K562 (cell line): ENCODE measurements around the gene ADARB2. TPM values are rescaled to one million over a fixed set of nuclear protein-coding genes. Genes with fewer than 3 reads are reported as not detected.

Experiments used
- ATAC-seq: fragments of 200-7000 bp; cut with Tn5 transposase; 3 replicates; pipeline ENCODE4 v1.9.1; 2020; ENCODE audit warnings: moderate library complexity
- BruUV-seq: library from RNA; stranded (reverse); fragments of 400-500 nt; replicated peaks from 2 replicates; lab custom pipeline; 2021; lab: Mats Ljungman, UMichigan
- CTCF ChIA-PET: fragments of 300-600 bp; formaldehyde crosslinking; extraction: SDS; loops from one replicate; lab custom pipeline; 2021; ENCODE audit warnings: low intra/inter-chr PET ratio; lab: Yijun Ruan, JAX
- POLR2A ChIA-PET: fragments of 300-600, 350-650 bp; sonication (Branson Sonifier 250); formaldehyde crosslinking; extraction: SDS; loops from one replicate; lab custom pipeline; 2021; ENCODE audit warnings: antibody characterized with exemption, inconsistent platforms; lab: Yijun Ruan, JAX
- DNase-seq, 4 experiments: peaks; one replicate each; pipeline versions ENCODE4 v3.0.0 to v3.0.0-alpha.2; 2011 to 2018; ENCODE audit warnings: low spot score in 3 of 4, mixed read lengths in 3 of 4; ENCODE audit errors: extremely low read depth in 1 of 4
- FAIRE-seq: peaks from 2 replicates; lab custom pipeline; 2011; peaks lifted over from hg19 to GRCh38; lab: Jason Lieb, UNC
- H2AFZ ChIP-seq: 2 replicates; pipeline ENCODE4 v1.6.0; 2011; ENCODE audit warnings: low read depth, low read length, control low read depth, inconsistent platforms
- H3K27ac ChIP-seq: fragments of 200-600 bp; 3 replicates; pipeline ENCODE4 v1.8.0; 2011; ENCODE audit warnings: low read depth, mild to moderate bottlenecking, control low read depth, inconsistent platforms, low read length, moderate library complexity, mixed read lengths; ENCODE audit errors: extremely low read depth
- H3K27me3 ChIP-seq, 2 experiments: fragments of 300-600 bp in 1 of 2; 2 replicates in 1 of 2; 3 replicates in 1 of 2; pipeline versions ENCODE4 v1.6.0 to v1.8.0; 2011; ENCODE audit warnings: inconsistent platforms in 2 of 2, low read length in 2 of 2, mild to moderate bottlenecking in 1 of 2, mixed read lengths in 1 of 2, moderate library complexity in 1 of 2; ENCODE audit not compliant: control insufficient read depth in 2 of 2, insufficient read depth in 2 of 2
- H3K36me3 ChIP-seq: fragments of 300-600 bp; 3 replicates; pipeline ENCODE4 v1.8.0; 2011; ENCODE audit warnings: mild to moderate bottlenecking, low read length, inconsistent platforms; ENCODE audit not compliant: control insufficient read depth, insufficient read depth
- H3K4me1 ChIP-seq, 2 experiments: fragments of 200-600 bp in 1 of 2; replicated peaks in 1 of 2; 2 replicates in 1 of 2; 3 replicates in 1 of 2; pipeline versions ENCODE4 v1.5.1 to v1.8.0; 2011; ENCODE audit warnings: inconsistent platforms in 2 of 2, low read length in 2 of 2, mild to moderate bottlenecking in 1 of 2, mixed read lengths in 1 of 2, moderate library complexity in 1 of 2; ENCODE audit not compliant: control insufficient read depth in 2 of 2, insufficient read depth in 2 of 2
- H3K4me2 ChIP-seq: 2 replicates; pipeline ENCODE4 v1.6.1; 2011; ENCODE audit warnings: low read length, control low read depth, inconsistent platforms, mixed read lengths; ENCODE audit not compliant: insufficient read depth
- H3K4me3 ChIP-seq: fragments of 200-600 bp; sonication (generic), shearing (Covaris generic); 2 replicates; pipeline ENCODE4 v1.5.1; 2016; ENCODE audit warnings: control low read depth, inconsistent platforms
- H3K79me2 ChIP-seq: fragments of 200-600 bp; 3 replicates; pipeline ENCODE4 v1.8.0; 2011; ENCODE audit warnings: low read length, inconsistent platforms; ENCODE audit not compliant: control insufficient read depth, insufficient read depth
- H3K9ac ChIP-seq, 2 experiments: 2 replicates each; pipeline versions ENCODE4 v1.6.0 to v1.6.1; 2011; ENCODE audit warnings: low read depth in 2 of 2, low read length in 2 of 2, control low read depth in 1 of 2, inconsistent platforms in 1 of 2, mild to moderate bottlenecking in 1 of 2, mixed read lengths in 1 of 2; ENCODE audit not compliant: insufficient read depth in 1 of 2
- H3K9me1 ChIP-seq: one replicate; pipeline ENCODE4 v1.6.0; 2011; ENCODE audit warnings: inconsistent platforms, mild to moderate bottlenecking, low read length, moderate library complexity; ENCODE audit not compliant: control insufficient read depth, insufficient read depth
- H3K9me3 ChIP-seq: replicated peaks from 2 replicates; pipeline ENCODE4 v1.5.1; 2011; ENCODE audit warnings: low read depth, low read length, inconsistent platforms; ENCODE audit not compliant: control insufficient read depth, insufficient read depth
- H4K20me1 ChIP-seq: replicated peaks from 2 replicates; pipeline ENCODE4 v1.6.1; 2011; ENCODE audit warnings: low read length, inconsistent platforms, mixed read lengths; ENCODE audit not compliant: control insufficient read depth, insufficient read depth
- ELF2 ChIP-seq: fragments of 250-450 bp; sonication (Bioruptor Pico); IDR thresholded peaks from 2 replicates; pipeline ENCODE4 v1.5.0; 2021; ENCODE audit warnings: mild to moderate bottlenecking
- IFI16 ChIP-seq: fragments of 250-450 bp; sonication (Bioruptor Pico); IDR thresholded peaks from 2 replicates; pipeline ENCODE4 v2.1.2; 2022; ENCODE audit warnings: mild to moderate bottlenecking, inconsistent platforms
- MCM3 ChIP-seq: fragments of 450-650 bp; IDR thresholded peaks from 2 replicates; pipeline ENCODE4 v1.6.1; 2016
- SP1 ChIP-seq: sonication (generic); formaldehyde crosslinking; IDR thresholded peaks from 2 replicates; pipeline ENCODE4 v1.8.1; 2022; ENCODE audit warnings: mild to moderate bottlenecking, missing genetic modification reagents
- SUPT5H ChIP-seq: fragments of 450-650 bp; IDR thresholded peaks from 2 replicates; pipeline ENCODE4 v1.6.1; 2016
- THRAP3 ChIP-seq: fragments of 450-650 bp; IDR thresholded peaks from 2 replicates; pipeline ENCODE4 v1.6.1; 2016; ENCODE audit warnings: mild to moderate bottlenecking, inconsistent platforms, borderline replicate concordance
- WGBS: fragments of 100-300 bp; shearing (Covaris generic); methylation state at CpG from one replicate; pipeline ENCODE4 v1.1.6; 2016; ENCODE audit warnings: low coverage, mixed read lengths; ENCODE audit not compliant: insufficient coverage; ENCODE audit errors: missing lambda C conversion rate; 5-methylcytosine and 5-hydroxymethylcytosine counted together
- in situ Hi-C: fragments of 300-500 bp; cut with MboI; formaldehyde crosslinking; loops from 4 replicates; pipeline ENCODE4 v1.15.0; 2018; ENCODE audit warnings: inconsistent platforms, mixed read lengths
- intact Hi-C: fragments of 100-400 bp; cut with micrococcal nuclease; formaldehyde crosslinking; loops from 2 replicates; pipeline ENCODE4 v1.14.2; 2022
- polyA plus RNA-seq, 8 experiments: library from polyadenylated mRNA; depleted of rRNA in 4 of 8; stranded (reverse) in 5 of 8; unstranded in 3 of 8; fragments of >200 nt; fragmentation: Nextera tagmentation in 2 of 8; fragmentation: Illumina TruSeq in 1 of 8; extraction: Ambion mirVana in 2 of 8; extraction: Trizol in 1 of 8; gene quantifications; 2 replicates each; pipeline versions ENCODE4 v1.2.1 to v1.2.3, GENCODE V29; 2011 to 2014; ENCODE audit warnings: inconsistent platforms in 1 of 8, missing spikeins in 1 of 8
- total RNA-seq, 7 experiments: library from RNA; depleted of rRNA in 6 of 7; stranded (reverse); fragments of >200 nt in 6 of 7; fragmentation: Illumina TruSeq in 2 of 7; extraction: Trizol in 2 of 7; gene quantifications; 2 replicates each; pipeline versions ENCODE4 v1.2.1 to v1.2.3, GENCODE V29; 2011 to 2021; ENCODE audit warnings: low replicate concordance in 1 of 7
- TF ChIP-seq, protein P1 (sequence below), 2 experiments: fragments of 450-650 bp in 1 of 2; sonication (generic) in 1 of 2; formaldehyde crosslinking in 1 of 2; IDR thresholded peaks in 1 of 2; conservative IDR thresholded peaks in 1 of 2; 2 replicates each; pipeline versions ENCODE4 v1.6.1 to v1.8.1; 2016 to 2023; ENCODE audit warnings: mild to moderate bottlenecking in 2 of 2, moderate library complexity in 2 of 2, inconsistent platforms in 1 of 2, missing genetic modification reagents in 1 of 2
- TF ChIP-seq, protein P2 (sequence below): fragments of 250-450 bp; sonication (Bioruptor Pico); IDR thresholded peaks from 2 replicates; pipeline ENCODE4 v1.8.0; 2022; ENCODE audit warnings: inconsistent platforms
- TF ChIP-seq, protein P3 (sequence below): fragments of 250-450 bp; sonication (Bioruptor Pico); IDR thresholded peaks from 2 replicates; pipeline ENCODE4 v1.5.0; 2021

The ADARB2 gene
- total and polyA plus RNA-seq, 9 of the 15 experiments (the other 6 are each of a cell fraction or from before 2014, with no cell fraction given) = not detected

DNA sequence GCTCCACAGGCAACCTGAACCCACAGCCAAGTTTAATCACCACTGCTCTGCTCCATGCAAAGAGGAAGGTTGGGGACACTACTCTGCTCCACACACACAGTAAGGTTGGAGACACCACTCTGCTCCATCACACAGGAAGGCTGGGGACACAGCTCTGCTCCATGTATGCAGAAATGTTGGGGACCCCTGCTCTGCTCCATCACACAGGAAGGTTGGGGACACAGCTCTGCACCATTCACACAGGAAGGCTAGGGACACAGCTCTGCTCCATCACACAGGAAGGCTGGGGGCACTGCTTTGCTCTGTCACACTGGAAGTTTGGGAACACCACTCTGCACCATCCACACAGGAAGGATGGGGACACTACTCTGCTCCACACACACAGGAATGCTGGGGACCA, 14.8 kb upstream of the ADARB2 start:
- H3K79me2 ChIP-seq = no peaks in the 10 kb centered on the region
- intact Hi-C loops (no loop called here), in situ Hi-C loops (no loop called here)
- ATAC-seq = no peak
- no peak for FAIRE-seq
- ChIA-PET POLR2A (interaction anchor here (1.2 kb wide), 1 partner anchor 13 kb away, joined by 3 read pairs; no protein-coding TSS in a partner anchor), CTCF (no interaction called here)
- H3K4me2 ChIP-seq = no peak overlapping the region
- no peak overlapping the region for H2AFZ ChIP-seq
- TF ChIP-seq, protein P1, sequence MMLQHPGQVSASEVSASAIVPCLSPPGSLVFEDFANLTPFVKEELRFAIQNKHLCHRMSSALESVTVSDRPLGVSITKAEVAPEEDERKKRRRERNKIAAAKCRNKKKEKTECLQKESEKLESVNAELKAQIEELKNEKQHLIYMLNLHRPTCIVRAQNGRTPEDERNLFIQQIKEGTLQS (IDR thresholded peaks at IDR 0.05) = no peak
- TF ChIP-seq, protein P1 (CRISPR knock-in tag; conservative IDR thresholded peaks at IDR 0.05) = no peak
- no peak for TF ChIP-seq SP1 (CRISPR knock-in tag)
- H3K9me3 ChIP-seq = no peaks in the 10 kb centered on the region
- peaks cover 0 to 11% of the 10 kb centered on the region in 2 experiments; a peak in 2 of 5 replicates for H3K27me3 ChIP-seq
- no peak overlapping the region for H3K27ac ChIP-seq
- DNase-seq = no peak
- H3K9me1 ChIP-seq = no peaks in the 10 kb centered on the region
- H3K36me3 ChIP-seq = no peaks in the 10 kb centered on the region
- BruUV-seq = no TSS peak
- H4K20me1 ChIP-seq = no peaks in the 10 kb centered on the region; the same call in 1 of the 2 replicates
- H3K4me1 ChIP-seq = no peaks in the 10 kb centered on the region
- no peak overlapping the region for H3K4me3 ChIP-seq
- no peak overlapping the region for H3K9ac ChIP-seq

DNA sequence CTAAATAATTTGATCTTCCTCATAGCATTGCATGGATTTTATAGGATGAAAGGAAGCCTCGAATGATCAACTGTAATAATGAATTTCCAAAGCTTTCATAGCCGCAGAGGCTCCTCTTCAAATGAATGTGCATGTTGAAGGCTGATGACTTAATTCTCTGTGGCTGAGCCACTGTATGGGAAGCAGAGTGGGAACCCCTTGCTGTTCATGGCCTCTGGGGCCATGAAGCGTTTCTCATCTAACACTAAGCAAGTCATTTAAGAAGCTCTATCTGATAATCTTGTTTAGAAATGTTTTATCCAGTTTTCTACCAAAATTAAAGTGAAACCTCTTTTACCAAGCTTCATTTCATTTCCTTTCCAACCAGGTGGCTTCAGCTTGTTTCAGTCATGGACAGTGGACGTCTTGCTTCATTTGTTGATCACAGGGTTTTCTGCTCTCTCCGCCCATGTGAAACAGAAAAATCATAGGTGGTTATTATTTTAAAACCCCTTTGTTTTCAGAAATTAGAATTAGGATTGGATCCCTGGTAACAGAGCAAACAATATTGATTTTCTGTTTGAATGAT, 10.3 kb upstream of the ADARB2 start:
- no peak for ATAC-seq
- Histone ChIP-seq H2AFZ (no peak overlapping the region), H3K9ac (no peak overlapping the region), H3K27me3 (peaks cover 0 to 15% of the 10 kb centered on the region in 2 experiments; a peak in 2 of 5 replicates), H3K27ac (no peak overlapping the region), H3K4me1 (no peaks in the 10 kb centered on the region), H3K36me3 (no peaks in the 10 kb centered on the region), H3K4me3 (no peak overlapping the region), H3K9me3 (no peaks in the 10 kb centered on the region), H3K4me2 (no peak overlapping the region), H3K9me1 (no peaks in the 10 kb centered on the region), H4K20me1 (no peaks in the 10 kb centered on the region; the same call in 1 of the 2 replicates), H3K79me2 (no peaks in the 10 kb centered on the region)
- WGBS = 1% methylated on average over 5 of the region's 5 CpGs
- no TSS peak for BruUV-seq
- DNase-seq = no peak
- CTCF ChIA-PET = no interaction called here
- in situ Hi-C loops (no loop called here), intact Hi-C loops (no loop called here)
- POLR2A ChIA-PET = no interaction called here
- no peak for FAIRE-seq
- no peak for TF ChIP-seq IFI16 (CRISPR knock-in tag)
- TF ChIP-seq SUPT5H = no peak
- TF ChIP-seq, protein P2, sequence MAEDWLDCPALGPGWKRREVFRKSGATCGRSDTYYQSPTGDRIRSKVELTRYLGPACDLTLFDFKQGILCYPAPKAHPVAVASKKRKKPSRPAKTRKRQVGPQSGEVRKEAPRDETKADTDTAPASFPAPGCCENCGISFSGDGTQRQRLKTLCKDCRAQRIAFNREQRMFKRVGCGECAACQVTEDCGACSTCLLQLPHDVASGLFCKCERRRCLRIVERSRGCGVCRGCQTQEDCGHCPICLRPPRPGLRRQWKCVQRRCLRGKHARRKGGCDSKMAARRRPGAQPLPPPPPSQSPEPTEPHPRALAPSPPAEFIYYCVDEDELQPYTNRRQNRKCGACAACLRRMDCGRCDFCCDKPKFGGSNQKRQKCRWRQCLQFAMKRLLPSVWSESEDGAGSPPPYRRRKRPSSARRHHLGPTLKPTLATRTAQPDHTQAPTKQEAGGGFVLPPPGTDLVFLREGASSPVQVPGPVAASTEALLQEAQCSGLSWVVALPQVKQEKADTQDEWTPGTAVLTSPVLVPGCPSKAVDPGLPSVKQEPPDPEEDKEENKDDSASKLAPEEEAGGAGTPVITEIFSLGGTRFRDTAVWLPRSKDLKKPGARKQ (CRISPR knock-in tag) = no peak
- TF ChIP-seq, protein P3, sequence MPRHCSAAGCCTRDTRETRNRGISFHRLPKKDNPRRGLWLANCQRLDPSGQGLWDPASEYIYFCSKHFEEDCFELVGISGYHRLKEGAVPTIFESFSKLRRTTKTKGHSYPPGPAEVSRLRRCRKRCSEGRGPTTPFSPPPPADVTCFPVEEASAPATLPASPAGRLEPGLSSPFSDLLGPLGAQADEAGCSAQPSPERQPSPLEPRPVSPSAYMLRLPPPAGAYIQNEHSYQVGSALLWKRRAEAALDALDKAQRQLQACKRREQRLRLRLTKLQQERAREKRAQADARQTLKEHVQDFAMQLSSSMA (CRISPR knock-in tag) = no peak
- no peak for TF ChIP-seq THRAP3
- no peak for TF ChIP-seq MCM3
- no peak for TF ChIP-seq ELF2 (CRISPR knock-in tag)
